WERI-Rb-1 (cell line): ENCODE results near the gene PDGFRA.
"Not testable (repeated sequence)": the region's sequence is repeated elsewhere in the genome, so short reads cannot be mapped to it uniquely, and the experiment has no call there.

Experiments
- DNase-seq: peaks from one replicate; pipeline ENCODE4 v3.0.0-alpha.2; 2020
- H3K27ac ChIP-seq: fragments of 250-450 bp; sonication (Bioruptor Pico); 2 replicates; pipeline ENCODE4 v1.5.1; 2020; ENCODE audit warnings: mild to moderate bottlenecking, moderate library complexity
- H3K27me3 ChIP-seq: fragments of 250-450 bp; sonication (Bioruptor Pico); 2 replicates; pipeline ENCODE4 v1.5.1; 2021; ENCODE audit warnings: mild to moderate bottlenecking, low read depth, moderate library complexity; ENCODE audit not compliant: insufficient read depth, severe bottlenecking
- H3K36me3 ChIP-seq: fragments of 250-450 bp; sonication (Bioruptor Pico); 2 replicates; pipeline ENCODE4 v1.5.1; 2020; ENCODE audit warnings: mild to moderate bottlenecking, moderate library complexity
- H3K4me3 ChIP-seq: 2 replicates; pipeline ENCODE4 v1.5.1; 2011; ENCODE audit warnings: low read depth, mild to moderate bottlenecking, control low read depth, low read length
- H3K9me3 ChIP-seq: fragments of 250-450 bp; sonication (Bioruptor Pico); 2 replicates; pipeline ENCODE4 v1.5.1; 2021; ENCODE audit warnings: mild to moderate bottlenecking, moderate library complexity; ENCODE audit not compliant: severe bottlenecking
- CTCF ChIP-seq: IDR thresholded peaks from 2 replicates; pipeline ENCODE4 v1.5.1; 2011; ENCODE audit warnings: low read depth, mild to moderate bottlenecking, control low read depth, inconsistent platforms, low read length

PDGFRA gene

DNA sequence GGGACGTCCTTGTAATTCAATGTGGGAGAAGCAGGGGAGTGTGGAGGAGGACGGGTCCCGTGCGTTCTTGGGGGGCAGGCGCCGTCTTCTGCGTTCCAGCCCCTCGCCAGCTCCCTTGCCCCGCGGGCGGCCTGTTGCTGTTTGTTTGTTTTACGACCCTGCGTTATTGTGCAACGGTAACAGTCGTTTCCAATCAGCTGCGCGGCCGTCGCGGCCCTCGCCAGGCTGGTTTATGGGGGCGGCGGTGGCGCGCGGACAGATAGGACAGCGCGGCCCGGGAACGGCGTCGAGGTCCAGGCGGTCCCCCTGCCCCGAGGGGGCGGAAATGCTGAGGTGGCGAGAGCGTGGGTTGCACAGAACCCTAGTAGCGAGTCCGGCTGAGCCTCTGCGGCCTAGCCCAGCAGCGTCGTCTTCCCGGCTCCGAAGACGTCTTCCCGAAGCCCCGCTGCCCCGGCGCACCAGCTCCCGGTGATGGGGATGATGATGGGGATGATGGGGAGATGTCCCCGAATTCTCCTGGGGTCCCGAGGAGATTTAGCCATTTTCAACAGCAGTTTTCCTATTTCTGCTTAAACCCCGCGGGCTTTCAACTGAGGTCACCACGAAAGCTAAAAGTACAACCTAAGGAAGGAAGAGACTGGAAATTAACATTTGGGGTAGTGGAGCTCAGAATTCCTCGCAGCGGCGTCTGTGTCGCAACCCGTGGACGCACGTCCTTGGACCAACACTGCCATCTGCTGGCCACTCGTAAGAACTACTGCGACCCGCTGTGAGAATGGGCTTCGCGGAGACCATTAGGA is 4.8 kb downstream of the PDGFRA start:
- peak; percentile 77 for TF ChIP-seq CTCF
- H3K4me3 ChIP-seq = peak overlapping the region; percentile 16
- H3K27me3 ChIP-seq = peaks cover 77% of the 10 kb centered on the region
- peaks cover 10% of the 10 kb centered on the region for H3K9me3 ChIP-seq
- H3K36me3 ChIP-seq = no peaks in the 10 kb centered on the region
- H3K27ac ChIP-seq = no peak overlapping the region
- peak; percentile 54 for DNase-seq

DNA sequence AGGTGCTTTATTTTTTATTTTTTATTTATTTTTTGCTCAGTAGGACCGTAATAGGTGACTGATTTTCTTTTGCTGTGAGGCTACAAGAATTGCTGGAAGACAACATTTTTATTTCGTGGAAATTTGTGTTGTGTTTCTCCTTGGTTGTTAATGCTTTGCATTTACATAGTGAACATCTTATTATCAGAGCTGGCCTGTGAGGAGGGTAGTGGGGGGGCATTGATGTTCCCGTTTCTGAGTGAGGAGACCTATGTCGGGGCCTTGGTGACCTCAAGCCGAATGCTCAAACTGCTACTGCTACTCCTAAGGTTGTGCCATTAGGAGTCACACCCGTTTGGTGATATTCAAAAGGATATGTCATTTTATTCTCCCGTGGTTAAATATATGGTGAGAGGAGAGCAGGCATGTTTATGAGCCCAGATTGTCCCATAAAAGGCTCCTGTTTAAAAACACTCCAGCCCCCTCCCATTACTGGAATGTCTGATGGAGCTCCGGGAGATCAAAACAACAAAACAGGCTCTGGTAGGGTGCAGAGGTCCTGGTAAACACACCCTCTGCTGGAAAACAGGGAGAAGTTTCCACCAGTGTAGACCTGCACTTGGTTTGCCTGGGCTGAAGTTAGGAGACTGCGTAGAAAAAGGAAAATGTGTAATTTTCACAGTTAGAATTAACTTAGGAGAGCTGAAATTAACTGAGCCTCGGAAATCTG is 5.6 kb downstream of the PDGFRA start:
- Histone ChIP-seq H3K27ac (no peak overlapping the region), H3K9me3 (peaks cover 10% of the 10 kb centered on the region), H3K4me3 (no peak overlapping the region), H3K36me3 (no peaks in the 10 kb centered on the region), H3K27me3 (peaks cover 70% of the 10 kb centered on the region)
- no peak for DNase-seq
- no peak for TF ChIP-seq CTCF

DNA sequence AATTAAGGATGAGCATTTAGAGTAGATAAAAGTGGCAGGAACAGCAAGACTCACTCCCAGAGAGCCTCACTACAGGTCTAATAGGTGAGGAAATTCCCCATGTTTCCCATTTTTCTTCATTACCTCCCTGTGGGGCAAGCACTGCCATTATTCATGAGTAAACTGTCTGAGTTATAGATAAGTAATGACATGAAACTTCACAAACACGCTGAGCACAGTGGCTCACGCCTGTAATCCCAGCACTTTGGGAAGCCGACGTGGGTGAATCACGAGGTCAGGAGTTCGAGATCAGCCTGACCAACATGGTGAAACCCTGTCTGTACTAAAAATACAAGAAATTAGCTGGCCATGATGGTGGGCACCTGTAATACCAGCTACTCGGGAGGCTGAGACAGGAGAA is 7.2 kb downstream of the PDGFRA start:
- H3K27me3 ChIP-seq = peaks cover 56% of the 10 kb centered on the region
- not testable (repeated sequence) for H3K36me3 ChIP-seq, H3K4me3 ChIP-seq, H3K27ac ChIP-seq, H3K9me3 ChIP-seq, DNase-seq

DNA sequence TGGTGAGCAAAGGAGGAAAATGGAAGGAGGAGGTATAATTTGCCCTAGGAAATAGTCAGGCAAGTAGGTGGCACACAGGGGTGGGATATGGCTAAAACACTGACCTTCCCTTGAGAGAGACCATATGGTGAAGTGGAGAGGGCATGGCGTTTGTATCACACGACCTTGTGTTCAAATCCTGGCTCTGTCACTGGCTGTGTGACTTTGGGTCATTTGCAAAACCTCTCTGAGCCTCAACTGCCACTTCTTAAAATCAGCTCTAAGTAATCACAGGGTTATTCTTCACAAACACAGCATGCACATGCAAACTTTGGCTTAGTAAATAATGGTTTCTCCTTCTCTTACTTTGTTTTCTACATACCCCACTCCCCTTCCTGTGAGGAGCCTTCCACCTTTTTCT is 8.7 kb downstream of the PDGFRA start:
- Histone ChIP-seq H3K36me3 (no peaks in the 10 kb centered on the region), H3K4me3 (no peak overlapping the region), H3K9me3 (peaks cover 7% of the 10 kb centered on the region), H3K27me3 (peaks cover 42% of the 10 kb centered on the region), H3K27ac (no peak overlapping the region)
- no peak for DNase-seq
- no peak for TF ChIP-seq CTCF

DNA sequence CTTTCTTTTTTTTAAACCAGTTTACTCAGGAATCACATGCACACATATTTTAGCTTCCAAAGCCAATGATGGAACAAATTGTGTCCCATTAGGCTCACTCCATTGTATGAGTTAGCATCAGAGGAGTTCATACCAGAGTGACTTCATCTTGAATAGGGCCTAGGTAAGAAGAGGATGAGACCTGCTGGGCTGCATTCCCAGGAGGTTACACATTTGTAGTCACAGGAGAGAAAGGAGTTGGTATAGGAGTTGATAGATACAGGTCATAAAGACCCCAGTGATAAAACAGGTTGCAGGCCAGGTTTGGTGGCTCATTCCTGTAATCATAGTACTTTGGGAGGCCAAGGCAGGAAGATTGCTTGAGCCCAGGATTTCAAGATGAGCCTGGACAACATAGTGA is 9.3 kb downstream of the PDGFRA start:
- no peak for TF ChIP-seq CTCF
- Histone ChIP-seq H3K4me3 (no peak overlapping the region), H3K36me3 (no peaks in the 10 kb centered on the region), H3K27ac (no peak overlapping the region), H3K9me3 (peaks cover 7% of the 10 kb centered on the region), H3K27me3 (peaks cover 37% of the 10 kb centered on the region)
- DNase-seq = no peak

- H3K4me3 ChIP-seq, DNase-seq, H3K27ac ChIP-seq, H3K36me3 ChIP-seq, H3K9me3 ChIP-seq: not testable (repeated sequence)
- peaks cover 14% of the 10 kb centered on the region for H3K27me3 ChIP-seq
These were observed 12.3 kb downstream of the PDGFRA start for GRCh38 chr4:54241268-54241823.

DNA sequence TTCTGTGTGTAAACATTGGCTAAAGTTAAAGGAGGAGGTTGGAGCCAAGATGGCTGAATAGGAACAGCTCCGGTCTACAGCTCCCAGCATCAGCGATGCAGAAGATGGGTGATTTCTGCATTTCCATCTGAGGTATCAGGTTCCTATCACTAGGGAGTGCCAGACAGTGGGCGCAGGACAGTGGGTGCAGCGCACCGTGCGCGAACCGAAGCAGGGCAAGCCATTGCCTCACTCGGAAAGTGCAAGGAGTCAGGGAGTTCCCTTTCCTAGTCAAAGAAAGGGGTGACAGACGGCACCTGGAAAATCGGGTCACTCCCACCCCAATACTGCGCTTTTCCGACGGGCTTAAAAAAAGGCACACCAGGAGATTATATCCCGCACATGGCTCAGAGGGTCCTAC is 14.4 kb downstream of the PDGFRA start:
- H3K27ac ChIP-seq, H3K4me3 ChIP-seq, H3K27me3 ChIP-seq, DNase-seq, H3K9me3 ChIP-seq, H3K36me3 ChIP-seq: not testable (repeated sequence)

- not testable (repeated sequence) for DNase-seq, H3K4me3 ChIP-seq, H3K36me3 ChIP-seq, H3K9me3 ChIP-seq, H3K27ac ChIP-seq
- H3K27me3 ChIP-seq = peaks cover 11% of the 10 kb centered on the region
These were observed 23.2 kb downstream of the PDGFRA start for GRCh38 chr4:54252312-54252711.
